SK-N-SH treated with all-trans-retinoic acid at 6 μM for 48 hours (cell line): ENCODE data around the gene DPP9.

Experiments used
- ATAC-seq: fragments of 200-7000 bp; cut with Tn5 transposase; 3 replicates; pipeline ENCODE4 v1.9.1; 2020; ENCODE audit warnings: mild to moderate bottlenecking, moderate library complexity
- ARNTL ChIP-seq: fragments of 450-650 bp; formaldehyde crosslinking; IDR thresholded peaks from 2 replicates; pipeline ENCODE4 v1.5.0; 2020; ENCODE audit warnings: low read depth, mild to moderate bottlenecking, moderate library complexity, borderline replicate concordance
- BACH2 ChIP-seq: fragments of 250-450 bp; sonication (Bioruptor Pico); IDR thresholded peaks from 2 replicates; pipeline ENCODE4 v1.9.0; 2021; ENCODE audit warnings: mild to moderate bottlenecking, borderline replicate concordance
- CSDC2 ChIP-seq: fragments of 250-450 bp; sonication (Bioruptor Pico); IDR thresholded peaks from 2 replicates; pipeline ENCODE4 v1.5.0; 2020; ENCODE audit warnings: mild to moderate bottlenecking, moderate library complexity
- ESRRG ChIP-seq: fragments of 250-450 bp; sonication (Bioruptor Pico); IDR thresholded peaks from 2 replicates; pipeline ENCODE4 v1.6.1; 2021; ENCODE audit warnings: mild to moderate bottlenecking
- GLIS3 ChIP-seq: fragments of 250-450 bp; sonication (Bioruptor Pico); IDR thresholded peaks from 2 replicates; pipeline ENCODE4 v1.5.0; 2020; ENCODE audit warnings: mild to moderate bottlenecking, moderate library complexity
- ISL1 ChIP-seq: fragments of 250-450 bp; sonication (Bioruptor Pico); IDR thresholded peaks from 2 replicates; pipeline ENCODE4 v2.1.2; 2022; ENCODE audit warnings: mild to moderate bottlenecking, moderate library complexity
- PPARA ChIP-seq: fragments of 250-450 bp; sonication (Bioruptor Pico); IDR thresholded peaks from 2 replicates; pipeline ENCODE4 v1.5.0; 2020; ENCODE audit warnings: mild to moderate bottlenecking, borderline replicate concordance
- RARB ChIP-seq: fragments of 250-450 bp; sonication (Bioruptor Pico); IDR thresholded peaks from 2 replicates; pipeline ENCODE4 v1.8.0; 2021; ENCODE audit warnings: mild to moderate bottlenecking, moderate library complexity
- TCF4 ChIP-seq: fragments of 250-450 bp; sonication (Bioruptor Pico); IDR thresholded peaks from 2 replicates; pipeline ENCODE4 v1.8.0; 2021; ENCODE audit warnings: mild to moderate bottlenecking, moderate library complexity, borderline replicate concordance
- TOX ChIP-seq: fragments of 250-450 bp; sonication (Bioruptor Pico); IDR thresholded peaks from 2 replicates; pipeline ENCODE4 v1.8.0; 2021; ENCODE audit warnings: mild to moderate bottlenecking, moderate library complexity, borderline replicate concordance
- ZC3H10 ChIP-seq: fragments of 250-450 bp; sonication (Bioruptor Pico); IDR thresholded peaks from 2 replicates; pipeline ENCODE4 v1.5.1; 2021; ENCODE audit warnings: mild to moderate bottlenecking, moderate library complexity
- ZFP3 ChIP-seq: fragments of 250-450 bp; sonication (Bioruptor Pico); IDR thresholded peaks from 2 replicates; pipeline ENCODE4 v1.5.0; 2020; ENCODE audit warnings: mild to moderate bottlenecking, moderate library complexity
- ZFP30 ChIP-seq: fragments of 450-650 bp; formaldehyde crosslinking; IDR thresholded peaks from 2 replicates; pipeline ENCODE4 v1.5.0; 2022; ENCODE audit warnings: mild to moderate bottlenecking, moderate library complexity
- ZNF565 ChIP-seq: fragments of 450-650 bp; formaldehyde crosslinking; conservative IDR thresholded peaks from 2 replicates; pipeline ENCODE4 v1.5.0; 2020; ENCODE audit warnings: low read depth, mild to moderate bottlenecking, moderate library complexity
- ZNF70 ChIP-seq: fragments of 450-650 bp; formaldehyde crosslinking; IDR thresholded peaks from 2 replicates; pipeline ENCODE4 v1.5.0; 2020; ENCODE audit warnings: mild to moderate bottlenecking, moderate library complexity
- ZNF8 ChIP-seq: fragments of 450-650 bp; formaldehyde crosslinking; IDR thresholded peaks from 2 replicates; pipeline ENCODE4 v1.5.0; 2020; ENCODE audit warnings: mild to moderate bottlenecking, moderate library complexity
- TF ChIP-seq, protein P1 (sequence below): fragments of 250-450 bp; sonication (Bioruptor Pico); IDR thresholded peaks from 2 replicates; pipeline ENCODE4 v1.5.1; 2020; ENCODE audit warnings: low read depth, mild to moderate bottlenecking, moderate library complexity
- TF ChIP-seq, protein P2 (sequence below): fragments of 250-450 bp; sonication (Bioruptor Pico); IDR thresholded peaks from 2 replicates; pipeline ENCODE4 v1.5.0; 2020; ENCODE audit warnings: mild to moderate bottlenecking, moderate library complexity
- TF ChIP-seq, protein P3 (sequence below): fragments of 250-450 bp; sonication (Bioruptor Pico); IDR thresholded peaks from 2 replicates; pipeline ENCODE4 v1.8.0; 2020; ENCODE audit warnings: mild to moderate bottlenecking, moderate library complexity, borderline replicate concordance
- TF ChIP-seq, protein P4 (sequence below): fragments of 250-450 bp; sonication (Bioruptor Pico); IDR thresholded peaks from 2 replicates; pipeline ENCODE4 v1.8.0; 2021; ENCODE audit warnings: low read depth, mild to moderate bottlenecking, moderate library complexity, borderline replicate concordance

Gene DPP9

DNA sequence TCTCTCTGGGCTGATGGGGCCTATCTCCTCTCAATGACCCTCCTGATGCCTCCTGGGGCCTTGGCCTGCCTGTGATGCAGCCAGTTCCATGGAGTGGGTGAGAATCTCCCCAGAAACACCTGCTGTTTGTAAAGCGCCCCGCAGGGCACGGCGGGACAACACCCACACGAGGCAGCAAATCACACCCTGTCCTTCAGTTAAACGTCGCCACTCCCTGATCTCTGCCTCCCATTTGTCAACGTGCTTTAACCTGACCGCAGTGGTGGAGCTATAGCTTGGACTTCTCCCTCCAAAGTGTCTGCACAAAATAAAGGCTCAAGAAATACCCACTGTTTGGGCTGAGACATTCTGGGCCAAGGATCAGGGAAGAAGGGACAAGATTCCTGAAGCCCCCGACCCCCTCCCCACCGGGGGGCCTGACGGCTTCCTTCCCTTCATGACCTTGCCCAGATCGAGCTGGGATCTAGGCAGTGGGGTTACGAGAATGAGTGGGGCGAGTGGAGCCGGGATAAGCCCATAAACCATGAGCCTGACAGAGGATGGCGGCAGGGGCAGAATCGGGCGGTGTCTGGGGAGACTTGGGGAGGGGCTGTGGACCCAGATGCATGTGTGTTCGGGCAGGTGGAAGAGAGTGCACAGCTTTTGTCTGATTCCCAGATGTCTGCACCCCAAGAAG lies 61.5 kb downstream of the DPP9 start:
- no peak for TF ChIP-seq ZNF565 (CRISPR knock-in tag)
- no peak for TF ChIP-seq BACH2
- TF ChIP-seq, protein P1, sequence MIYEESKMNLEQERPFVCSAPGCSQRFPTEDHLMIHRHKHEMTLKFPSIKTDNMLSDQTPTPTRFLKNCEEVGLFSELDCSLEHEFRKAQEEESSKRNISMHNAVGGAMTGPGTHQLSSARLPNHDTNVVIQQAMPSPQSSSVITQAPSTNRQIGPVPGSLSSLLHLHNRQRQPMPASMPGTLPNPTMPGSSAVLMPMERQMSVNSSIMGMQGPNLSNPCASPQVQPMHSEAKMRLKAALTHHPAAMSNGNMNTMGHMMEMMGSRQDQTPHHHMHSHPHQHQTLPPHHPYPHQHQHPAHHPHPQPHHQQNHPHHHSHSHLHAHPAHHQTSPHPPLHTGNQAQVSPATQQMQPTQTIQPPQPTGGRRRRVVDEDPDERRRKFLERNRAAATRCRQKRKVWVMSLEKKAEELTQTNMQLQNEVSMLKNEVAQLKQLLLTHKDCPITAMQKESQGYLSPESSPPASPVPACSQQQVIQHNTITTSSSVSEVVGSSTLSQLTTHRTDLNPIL (CRISPR knock-in tag), result no peak
- no peak for TF ChIP-seq ZNF8 (CRISPR knock-in tag)
- TF ChIP-seq ESRRG (CRISPR knock-in tag), result no peak
- no peak for TF ChIP-seq ZNF70 (CRISPR knock-in tag)
- TF ChIP-seq, protein P2, sequence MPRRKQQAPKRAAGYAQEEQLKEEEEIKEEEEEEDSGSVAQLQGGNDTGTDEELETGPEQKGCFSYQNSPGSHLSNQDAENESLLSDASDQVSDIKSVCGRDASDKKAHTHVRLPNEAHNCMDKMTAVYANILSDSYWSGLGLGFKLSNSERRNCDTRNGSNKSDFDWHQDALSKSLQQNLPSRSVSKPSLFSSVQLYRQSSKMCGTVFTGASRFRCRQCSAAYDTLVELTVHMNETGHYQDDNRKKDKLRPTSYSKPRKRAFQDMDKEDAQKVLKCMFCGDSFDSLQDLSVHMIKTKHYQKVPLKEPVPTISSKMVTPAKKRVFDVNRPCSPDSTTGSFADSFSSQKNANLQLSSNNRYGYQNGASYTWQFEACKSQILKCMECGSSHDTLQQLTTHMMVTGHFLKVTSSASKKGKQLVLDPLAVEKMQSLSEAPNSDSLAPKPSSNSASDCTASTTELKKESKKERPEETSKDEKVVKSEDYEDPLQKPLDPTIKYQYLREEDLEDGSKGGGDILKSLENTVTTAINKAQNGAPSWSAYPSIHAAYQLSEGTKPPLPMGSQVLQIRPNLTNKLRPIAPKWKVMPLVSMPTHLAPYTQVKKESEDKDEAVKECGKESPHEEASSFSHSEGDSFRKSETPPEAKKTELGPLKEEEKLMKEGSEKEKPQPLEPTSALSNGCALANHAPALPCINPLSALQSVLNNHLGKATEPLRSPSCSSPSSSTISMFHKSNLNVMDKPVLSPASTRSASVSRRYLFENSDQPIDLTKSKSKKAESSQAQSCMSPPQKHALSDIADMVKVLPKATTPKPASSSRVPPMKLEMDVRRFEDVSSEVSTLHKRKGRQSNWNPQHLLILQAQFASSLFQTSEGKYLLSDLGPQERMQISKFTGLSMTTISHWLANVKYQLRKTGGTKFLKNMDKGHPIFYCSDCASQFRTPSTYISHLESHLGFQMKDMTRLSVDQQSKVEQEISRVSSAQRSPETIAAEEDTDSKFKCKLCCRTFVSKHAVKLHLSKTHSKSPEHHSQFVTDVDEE, result no peak
- TF ChIP-seq GLIS3, result no peak
- no peak for TF ChIP-seq ISL1 (CRISPR knock-in tag)
- no peak for TF ChIP-seq ZC3H10 (CRISPR knock-in tag)
- no peak for ATAC-seq

DNA sequence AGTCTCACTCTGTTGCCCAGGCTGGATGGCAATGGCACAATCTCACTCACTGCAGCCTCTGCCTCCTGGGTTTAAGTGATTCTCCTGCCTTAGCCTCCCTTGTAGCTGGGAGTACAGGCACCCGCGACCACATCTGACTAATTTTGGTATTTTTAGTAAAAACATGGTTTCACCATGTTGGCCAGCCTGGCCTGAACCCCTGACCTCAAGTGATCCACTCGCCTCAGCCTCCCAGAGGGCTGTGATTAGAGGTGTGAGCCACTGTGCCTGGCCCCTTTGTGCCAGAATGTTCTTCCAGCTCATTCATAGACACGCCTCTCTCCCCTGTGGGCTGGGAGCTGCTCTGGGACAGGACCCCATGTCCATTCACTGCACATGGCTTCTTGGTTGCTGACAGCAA lies 62.6 kb downstream of the DPP9 start:
- TF ChIP-seq ZNF8 (CRISPR knock-in tag), result no peak
- TF ChIP-seq, protein P1 (CRISPR knock-in tag), result no peak
- TF ChIP-seq TCF4 (CRISPR knock-in tag), result no peak
- TF ChIP-seq ZFP3 (CRISPR knock-in tag), result no peak
- TF ChIP-seq ZC3H10 (CRISPR knock-in tag), result no peak
- no peak for TF ChIP-seq ZNF70 (CRISPR knock-in tag)
- TF ChIP-seq BACH2, result no peak
- TF ChIP-seq ZFP30 (CRISPR knock-in tag), result no peak
- no peak for TF ChIP-seq CSDC2
- TF ChIP-seq RARB, result no peak
- TF ChIP-seq TOX (CRISPR knock-in tag), result no peak
- TF ChIP-seq, protein P3, sequence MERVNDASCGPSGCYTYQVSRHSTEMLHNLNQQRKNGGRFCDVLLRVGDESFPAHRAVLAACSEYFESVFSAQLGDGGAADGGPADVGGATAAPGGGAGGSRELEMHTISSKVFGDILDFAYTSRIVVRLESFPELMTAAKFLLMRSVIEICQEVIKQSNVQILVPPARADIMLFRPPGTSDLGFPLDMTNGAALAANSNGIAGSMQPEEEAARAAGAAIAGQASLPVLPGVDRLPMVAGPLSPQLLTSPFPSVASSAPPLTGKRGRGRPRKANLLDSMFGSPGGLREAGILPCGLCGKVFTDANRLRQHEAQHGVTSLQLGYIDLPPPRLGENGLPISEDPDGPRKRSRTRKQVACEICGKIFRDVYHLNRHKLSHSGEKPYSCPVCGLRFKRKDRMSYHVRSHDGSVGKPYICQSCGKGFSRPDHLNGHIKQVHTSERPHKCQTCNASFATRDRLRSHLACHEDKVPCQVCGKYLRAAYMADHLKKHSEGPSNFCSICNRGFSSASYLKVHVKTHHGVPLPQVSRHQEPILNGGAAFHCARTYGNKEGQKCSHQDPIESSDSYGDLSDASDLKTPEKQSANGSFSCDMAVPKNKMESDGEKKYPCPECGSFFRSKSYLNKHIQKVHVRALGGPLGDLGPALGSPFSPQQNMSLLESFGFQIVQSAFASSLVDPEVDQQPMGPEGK (CRISPR knock-in tag), result no peak
- TF ChIP-seq, protein P2, result no peak
- TF ChIP-seq PPARA, result no peak
- TF ChIP-seq ARNTL, result no peak
- no peak for TF ChIP-seq ESRRG (CRISPR knock-in tag)
- TF ChIP-seq ZNF565 (CRISPR knock-in tag), result no peak
- TF ChIP-seq, protein P4, sequence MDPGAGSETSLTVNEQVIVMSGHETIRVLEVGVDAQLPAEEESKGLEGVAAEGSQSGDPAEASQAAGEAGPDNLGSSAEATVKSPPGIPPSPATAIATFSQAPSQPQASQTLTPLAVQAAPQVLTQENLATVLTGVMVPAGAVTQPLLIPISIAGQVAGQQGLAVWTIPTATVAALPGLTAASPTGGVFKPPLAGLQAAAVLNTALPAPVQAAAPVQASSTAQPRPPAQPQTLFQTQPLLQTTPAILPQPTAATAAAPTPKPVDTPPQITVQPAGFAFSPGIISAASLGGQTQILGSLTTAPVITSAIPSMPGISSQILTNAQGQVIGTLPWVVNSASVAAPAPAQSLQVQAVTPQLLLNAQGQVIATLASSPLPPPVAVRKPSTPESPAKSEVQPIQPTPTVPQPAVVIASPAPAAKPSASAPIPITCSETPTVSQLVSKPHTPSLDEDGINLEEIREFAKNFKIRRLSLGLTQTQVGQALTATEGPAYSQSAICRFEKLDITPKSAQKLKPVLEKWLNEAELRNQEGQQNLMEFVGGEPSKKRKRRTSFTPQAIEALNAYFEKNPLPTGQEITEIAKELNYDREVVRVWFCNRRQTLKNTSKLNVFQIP, result no peak

More for the DNA sequence above, 62.6 kb downstream of the DPP9 start:
- ATAC-seq, result no peak
